Left ventricle myocardium inferior (tissue), 1 donor: ENCODE data around the gene TMPRSS11D. TPM values are rescaled to one million over a fixed set of nuclear protein-coding genes. Genes with fewer than 3 reads are reported as not detected.

Experiments
- DNase-seq: peaks from one replicate; pipeline ENCODE4 v3.0.0-alpha.2; 2020
- H3K27ac ChIP-seq: fragments of 200-600 bp; replicated peaks from 2 replicates; pipeline ENCODE4 v1.8.0; 2021
- H3K27me3 ChIP-seq: fragments of 200-600 bp; 2 replicates; pipeline ENCODE4 v1.8.0; 2021; ENCODE audit warnings: low read depth
- H3K36me3 ChIP-seq: fragments of 200-600 bp; 2 replicates; pipeline ENCODE4 v1.8.0; 2021
- H3K4me1 ChIP-seq: fragments of 200-600 bp; 2 replicates; pipeline ENCODE4 v1.8.0; 2021
- H3K4me3 ChIP-seq: fragments of 200-600 bp; 2 replicates; pipeline ENCODE4 v1.8.0; 2021; ENCODE audit warnings: mild to moderate bottlenecking, moderate library complexity
- H3K9me3 ChIP-seq: fragments of 200-600 bp; replicated peaks from 2 replicates; pipeline ENCODE4 v1.8.0; 2021
- CTCF ChIP-seq: fragments of 200-600 bp; IDR thresholded peaks from 2 replicates; pipeline ENCODE4 v1.8.0; 2021; ENCODE audit warnings: antibody characterized with exemption, mild to moderate bottlenecking, borderline replicate concordance
- intact Hi-C: fragments of 100-400 bp; cut with micrococcal nuclease; formaldehyde crosslinking; loops from one replicate; pipeline ENCODE4 v1.11.0; 2022
- total RNA-seq: library from RNA; stranded (reverse); fragmentation: NEBNext Ultra II Directional; extraction: Animal tissue kit (Norgen Biotek cat#: 25700); gene quantifications from one replicate; pipeline ENCODE4 v1.2.1, GENCODE V29; 2021
- donor health status: DM: no; HTN: yes; CAD: no; lungs with severe emphysema.

Gene TMPRSS11D
- total RNA-seq, 1 donor from 2014 or later, result not detected

GRCh38 chr4:67820903-67821302 is 62.9 kb downstream of the TMPRSS11D start:
- TF ChIP-seq CTCF, result no peak
- H3K9me3 ChIP-seq, result peaks cover 11% of the 10 kb centered on the region
- no peak overlapping the region for H3K27ac ChIP-seq
- H3K36me3 ChIP-seq, result no peaks in the 10 kb centered on the region
- H3K27me3 ChIP-seq, result no peaks in the 10 kb centered on the region
- intact Hi-C loops, result no loop called here
- H3K4me1 ChIP-seq, result no peaks in the 10 kb centered on the region
- no peak for DNase-seq
- no peak overlapping the region for H3K4me3 ChIP-seq

- Histone ChIP-seq H3K27ac (no peak overlapping the region), H3K4me3 (no peak overlapping the region), H3K9me3 (peaks cover 32% of the 10 kb centered on the region), H3K27me3 (no peaks in the 10 kb centered on the region), H3K4me1 (no peaks in the 10 kb centered on the region), H3K36me3 (no peaks in the 10 kb centered on the region)
- DNase-seq, result no peak
- TF ChIP-seq CTCF, result no peak
- intact Hi-C loops, result no loop called here
These were observed 73.8 kb downstream of the TMPRSS11D start for GRCh38 chr4:67810011-67810410.

- intact Hi-C loops, result no loop called here
- no peak for TF ChIP-seq CTCF
- no peak for DNase-seq
- Histone ChIP-seq H3K4me3 (no peak overlapping the region), H3K4me1 (no peaks in the 10 kb centered on the region), H3K27me3 (no peaks in the 10 kb centered on the region), H3K9me3 (peaks cover 27% of the 10 kb centered on the region), H3K27ac (no peak overlapping the region), H3K36me3 (no peaks in the 10 kb centered on the region)
These were observed 74.3 kb downstream of the TMPRSS11D start for GRCh38 chr4:67809502-67809901.

GRCh38 chr4:67796810-67797209 is 87.0 kb downstream of the TMPRSS11D start:
- Histone ChIP-seq H3K9me3 (peaks cover 6% of the 10 kb centered on the region), H3K4me3 (no peak overlapping the region), H3K4me1 (no peaks in the 10 kb centered on the region), H3K27ac (no peak overlapping the region), H3K27me3 (no peaks in the 10 kb centered on the region), H3K36me3 (no peaks in the 10 kb centered on the region)
- intact Hi-C loops, result no loop called here
- TF ChIP-seq CTCF, result no peak
- no peak for DNase-seq

GRCh38 chr4:67790721-67791120 is 93.1 kb downstream of the TMPRSS11D start:
- no peak for DNase-seq
- Histone ChIP-seq H3K36me3 (no peaks in the 10 kb centered on the region), H3K4me1 (no peaks in the 10 kb centered on the region), H3K27ac (no peak overlapping the region), H3K27me3 (no peaks in the 10 kb centered on the region), H3K4me3 (no peak overlapping the region), H3K9me3 (no peaks in the 10 kb centered on the region)
- intact Hi-C loops, result no loop called here
- TF ChIP-seq CTCF, result no peak

GRCh38 chr4:67787311-67787710 is 96.5 kb downstream of the TMPRSS11D start:
- intact Hi-C loops, result no loop called here
- Histone ChIP-seq H3K4me3 (no peak overlapping the region), H3K27ac (no peak overlapping the region), H3K9me3 (no peaks in the 10 kb centered on the region), H3K36me3 (no peaks in the 10 kb centered on the region), H3K4me1 (no peaks in the 10 kb centered on the region), H3K27me3 (no peaks in the 10 kb centered on the region)
- DNase-seq, result no peak
- TF ChIP-seq CTCF, result no peak
